Transverse colon (tissue), 4 donors: ENCODE measurements around the gene RTEL1. TPM values are rescaled to one million over a fixed set of nuclear protein-coding genes. Genes with fewer than 3 reads are reported as not detected.

Source experiments
- DNase-seq: peaks from one replicate; pipeline ENCODE4 v3.0.0-alpha.2; 2019
- H3K27ac ChIP-seq, 4 donors: fragments of 200-600 bp; sonication (generic); 2 replicates each; pipeline ENCODE4 v1.5.1; 2016 to 2018; ENCODE audit warnings: inconsistent platforms in 4 of 4
- H3K27me3 ChIP-seq: fragments of 200-600 bp; sonication (generic); 2 replicates; pipeline ENCODE4 v1.5.1; 2017; ENCODE audit warnings: inconsistent platforms
- H3K36me3 ChIP-seq, 4 donors: fragments of 200-600 bp; sonication (generic); 2 replicates each; pipeline ENCODE4 v1.5.1; 2017 to 2019; ENCODE audit warnings: inconsistent platforms in 4 of 4
- H3K4me1 ChIP-seq, 4 donors: fragments of 200-600 bp; sonication (generic); 2 replicates each; pipeline ENCODE4 v1.5.1; 2017 to 2020; ENCODE audit warnings: inconsistent platforms in 4 of 4
- H3K4me3 ChIP-seq, 4 donors: fragments of 200-600 bp; sonication (generic); 1 replicate in 1 of 4; 2 replicates in 3 of 4; pipeline versions ENCODE4 v1.5.1 to v1.6.1; 2017 to 2019; ENCODE audit warnings: inconsistent platforms in 4 of 4
- H3K9me3 ChIP-seq, 2 donors: fragments of 200-600 bp; sonication (generic); 2 replicates each; pipeline ENCODE4 v1.5.1; 2017 to 2019; ENCODE audit warnings: inconsistent platforms in 2 of 2
- EP300 ChIP-seq: sonication (generic); formaldehyde crosslinking; IDR thresholded peaks from one replicate; pipeline ENCODE4 v1.6.1; 2017; ENCODE audit warnings: antibody characterized with exemption, low read depth
- POLR2A ChIP-seq: fragments of 450-650 bp; IDR thresholded peaks from one replicate; pipeline ENCODE4 v1.6.1; 2016; ENCODE audit warnings: antibody characterized with exemption, mild to moderate bottlenecking, moderate library complexity
- POLR2AphosphoS5 ChIP-seq, 3 donors: sonication (generic); formaldehyde crosslinking; IDR thresholded peaks; one replicate each; pipeline ENCODE4 v1.6.1; 2016; ENCODE audit warnings: antibody characterized with exemption in 3 of 3
- WGBS, 2 donors: methylation state at CpG; one replicate each; pipeline ENCODE4 v1.1.5; 2018; ENCODE audit warnings: low coverage in 1 of 2; 5-methylcytosine and 5-hydroxymethylcytosine counted together
- in situ Hi-C, 4 donors: fragments of 200-750 bp; cut with MboI; loops; one replicate each; pipeline versions ENCODE4 v1.15.0 to v1.15.1; 2017; ENCODE audit warnings: low sequenced_read_pairs in 3 of 4, low pct_ligation_motif_present in 1 of 4, low pct_unique_long_range_greater_than_20kb in 1 of 4
- intact Hi-C: fragments of 100-400 bp; cut with DNase I; formaldehyde crosslinking; loops from one replicate; pipeline ENCODE4 v1.15.1; 2023; ENCODE audit warnings: low total_unique reads
- total RNA-seq, 4 donors: library from RNA; depleted of rRNA; stranded (reverse); fragments of >200 nt; gene quantifications; one replicate each; pipeline ENCODE4 v1.1.0, GENCODE V29; 2016
- TF ChIP-seq, protein P1 (sequence below), 5 experiments: fragments of 200-600 bp in 3 of 5; fragments of 450-650 bp in 2 of 5; sonication (generic) in 3 of 5; IDR thresholded peaks; 1 replicate in 2 of 5; 2 replicates in 3 of 5; pipeline ENCODE4 v1.5.1; 2016 to 2017; ENCODE audit warnings: antibody characterized with exemption in 5 of 5, inconsistent platforms in 3 of 5, mild to moderate bottlenecking in 2 of 5, moderate library complexity in 1 of 5

Gene RTEL1
- total RNA-seq, 4 donors from 2014 or later, result 18.8 to 84.9 (median 24.1) TPM

DNA sequence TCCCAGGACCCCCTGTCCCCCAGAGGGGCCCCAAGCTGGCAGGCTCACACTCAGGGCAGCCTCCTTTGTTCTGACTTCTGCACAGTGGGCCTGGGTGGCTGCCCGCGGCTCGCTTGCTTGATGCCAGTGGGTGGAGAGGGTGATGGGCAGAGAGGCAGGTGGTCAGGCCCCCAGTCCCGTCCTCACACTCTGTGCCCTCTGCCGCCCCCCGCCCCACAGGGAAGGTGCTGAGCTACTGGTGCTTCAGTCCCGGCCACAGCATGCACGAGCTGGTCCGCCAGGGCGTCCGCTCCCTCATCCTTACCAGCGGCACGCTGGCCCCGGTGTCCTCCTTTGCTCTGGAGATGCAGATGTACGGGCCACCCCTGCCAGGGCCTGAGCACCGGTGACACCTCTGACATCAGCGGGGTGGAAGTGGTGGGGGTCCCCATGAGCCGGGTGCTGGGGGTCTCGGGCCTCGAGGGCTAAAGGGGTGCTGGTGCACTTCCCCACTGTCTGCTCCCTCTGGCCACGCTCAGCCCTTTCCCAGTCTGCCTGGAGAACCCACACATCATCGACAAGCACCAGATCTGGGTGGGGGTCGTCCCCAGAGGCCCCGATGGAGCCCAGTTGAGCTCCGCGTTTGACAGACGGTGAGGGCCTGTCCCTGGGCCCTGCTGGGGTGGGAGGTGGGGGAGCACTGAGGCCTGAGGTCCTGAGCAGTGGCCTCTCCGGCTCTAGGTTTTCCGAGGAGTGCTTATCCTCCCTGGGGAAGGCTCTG, 29.5 kb downstream of the RTEL1 start:
- in situ Hi-C loops, result no loop called here
- peak overlapping the region; percentile 53 to 80 (median 72) for H3K27ac ChIP-seq
- intact Hi-C loops, result no loop called here

DNA sequence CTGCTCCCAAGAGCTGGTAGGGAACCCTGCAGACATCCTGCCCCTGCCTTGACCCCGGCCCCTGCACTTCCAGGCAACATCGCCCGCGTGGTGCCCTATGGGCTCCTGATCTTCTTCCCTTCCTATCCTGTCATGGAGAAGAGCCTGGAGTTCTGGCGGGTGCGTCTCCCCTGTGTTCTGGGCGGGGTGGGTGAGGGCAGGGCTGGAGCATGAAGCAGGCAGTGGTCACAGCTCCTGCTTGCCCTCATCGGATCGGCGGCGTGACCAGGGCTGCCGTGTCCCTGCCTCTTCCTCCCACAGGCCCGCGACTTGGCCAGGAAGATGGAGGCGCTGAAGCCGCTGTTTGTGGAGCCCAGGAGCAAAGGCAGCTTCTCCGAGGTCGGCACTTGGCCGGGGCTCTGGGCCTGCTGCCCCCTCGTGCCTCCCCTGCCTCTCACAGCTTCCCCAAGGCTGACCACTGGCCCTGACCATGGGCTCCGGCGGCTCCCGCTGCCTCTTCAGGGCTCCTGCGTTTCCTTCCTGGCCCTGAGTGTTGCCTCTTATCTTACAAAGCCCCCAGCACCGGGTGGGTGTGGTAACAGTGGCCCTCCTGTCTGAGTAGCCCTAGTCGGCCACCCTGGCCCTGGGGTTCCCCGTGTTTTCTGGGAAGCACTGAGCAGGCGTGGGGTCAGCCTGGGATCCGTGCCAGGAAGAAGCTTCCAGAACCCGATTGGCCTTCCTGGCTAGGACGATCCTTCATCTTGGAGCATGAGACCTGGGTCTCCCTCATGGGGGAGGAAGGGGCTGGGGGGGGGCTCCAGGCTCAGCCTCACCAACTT, 30.3 kb downstream of the RTEL1 start:
- DNase-seq, result no peak
- Histone ChIP-seq H3K9me3 (no peaks in the 10 kb centered on the region), H3K27me3 (no peaks in the 10 kb centered on the region), H3K27ac (peak overlapping the region in 3 of 4 donors; percentile 67 to 80 (median 78)), H3K36me3 (no peaks in the 10 kb centered on the region), H3K4me1 (peaks cover 24 to 61% (median 53%) of the 10 kb centered on the region in 4 donors), H3K4me3 (no peak overlapping the region)
- in situ Hi-C loops (no loop called here), intact Hi-C loops (no loop called here)
- TF ChIP-seq POLR2AphosphoS5 (IDR thresholded peaks at IDR 0.05), result peak in 1 of 3 donors; percentile 3
- no peak for TF ChIP-seq POLR2A
- WGBS, 2 donors, result 90% methylated on average over 20 of the region's 31 CpGs; no CpG with 5 or more reads in 1 of the 2 donors

More for the DNA sequence above, 29.5 kb downstream of the RTEL1 start:
- no peak for TF ChIP-seq EP300
- TF ChIP-seq POLR2A, result no peak
- TF ChIP-seq POLR2AphosphoS5 (IDR thresholded peaks at IDR 0.05), result no peak
- TF ChIP-seq, protein P1, sequence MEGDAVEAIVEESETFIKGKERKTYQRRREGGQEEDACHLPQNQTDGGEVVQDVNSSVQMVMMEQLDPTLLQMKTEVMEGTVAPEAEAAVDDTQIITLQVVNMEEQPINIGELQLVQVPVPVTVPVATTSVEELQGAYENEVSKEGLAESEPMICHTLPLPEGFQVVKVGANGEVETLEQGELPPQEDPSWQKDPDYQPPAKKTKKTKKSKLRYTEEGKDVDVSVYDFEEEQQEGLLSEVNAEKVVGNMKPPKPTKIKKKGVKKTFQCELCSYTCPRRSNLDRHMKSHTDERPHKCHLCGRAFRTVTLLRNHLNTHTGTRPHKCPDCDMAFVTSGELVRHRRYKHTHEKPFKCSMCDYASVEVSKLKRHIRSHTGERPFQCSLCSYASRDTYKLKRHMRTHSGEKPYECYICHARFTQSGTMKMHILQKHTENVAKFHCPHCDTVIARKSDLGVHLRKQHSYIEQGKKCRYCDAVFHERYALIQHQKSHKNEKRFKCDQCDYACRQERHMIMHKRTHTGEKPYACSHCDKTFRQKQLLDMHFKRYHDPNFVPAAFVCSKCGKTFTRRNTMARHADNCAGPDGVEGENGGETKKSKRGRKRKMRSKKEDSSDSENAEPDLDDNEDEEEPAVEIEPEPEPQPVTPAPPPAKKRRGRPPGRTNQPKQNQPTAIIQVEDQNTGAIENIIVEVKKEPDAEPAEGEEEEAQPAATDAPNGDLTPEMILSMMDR (IDR thresholded peaks at IDR 0.05), result no peak
- no peaks in the 10 kb centered on the region for H3K36me3 ChIP-seq
- DNase-seq, result no peak
- no peak overlapping the region for H3K4me3 ChIP-seq
- no peaks in the 10 kb centered on the region for H3K27me3 ChIP-seq
- no peaks in the 10 kb centered on the region for H3K9me3 ChIP-seq
- 91% methylated on average over 24 of the region's 29 CpGs; no CpG with 5 or more reads in 1 of the 2 donors for WGBS, 2 donors
- H3K4me1 ChIP-seq, result peaks cover 24 to 64% (median 56%) of the 10 kb centered on the region in 4 donors

GRCh38 chr20:63689046-63690002, 31.2 kb downstream of the RTEL1 start:
- intact Hi-C loops (no loop called here), in situ Hi-C loops (no loop called here)
- TF ChIP-seq POLR2AphosphoS5 (IDR thresholded peaks at IDR 0.05) (no peak), EP300 (no peak), POLR2A (no peak)
- TF ChIP-seq, protein P1 (IDR thresholded peaks at IDR 0.05), result no peak
- no peak for DNase-seq
- 77% methylated on average over 27 of the region's 44 CpGs; no CpG with 5 or more reads in 1 of the 2 donors for WGBS, 2 donors
- Histone ChIP-seq H3K4me1 (peaks cover 24 to 61% (median 53%) of the 10 kb centered on the region in 4 donors), H3K36me3 (no peaks in the 10 kb centered on the region), H3K27ac (peak overlapping the region in 2 of 4 donors; percentile 78 to 80), H3K27me3 (no peaks in the 10 kb centered on the region), H3K9me3 (no peaks in the 10 kb centered on the region), H3K4me3 (no peak overlapping the region)

DNA sequence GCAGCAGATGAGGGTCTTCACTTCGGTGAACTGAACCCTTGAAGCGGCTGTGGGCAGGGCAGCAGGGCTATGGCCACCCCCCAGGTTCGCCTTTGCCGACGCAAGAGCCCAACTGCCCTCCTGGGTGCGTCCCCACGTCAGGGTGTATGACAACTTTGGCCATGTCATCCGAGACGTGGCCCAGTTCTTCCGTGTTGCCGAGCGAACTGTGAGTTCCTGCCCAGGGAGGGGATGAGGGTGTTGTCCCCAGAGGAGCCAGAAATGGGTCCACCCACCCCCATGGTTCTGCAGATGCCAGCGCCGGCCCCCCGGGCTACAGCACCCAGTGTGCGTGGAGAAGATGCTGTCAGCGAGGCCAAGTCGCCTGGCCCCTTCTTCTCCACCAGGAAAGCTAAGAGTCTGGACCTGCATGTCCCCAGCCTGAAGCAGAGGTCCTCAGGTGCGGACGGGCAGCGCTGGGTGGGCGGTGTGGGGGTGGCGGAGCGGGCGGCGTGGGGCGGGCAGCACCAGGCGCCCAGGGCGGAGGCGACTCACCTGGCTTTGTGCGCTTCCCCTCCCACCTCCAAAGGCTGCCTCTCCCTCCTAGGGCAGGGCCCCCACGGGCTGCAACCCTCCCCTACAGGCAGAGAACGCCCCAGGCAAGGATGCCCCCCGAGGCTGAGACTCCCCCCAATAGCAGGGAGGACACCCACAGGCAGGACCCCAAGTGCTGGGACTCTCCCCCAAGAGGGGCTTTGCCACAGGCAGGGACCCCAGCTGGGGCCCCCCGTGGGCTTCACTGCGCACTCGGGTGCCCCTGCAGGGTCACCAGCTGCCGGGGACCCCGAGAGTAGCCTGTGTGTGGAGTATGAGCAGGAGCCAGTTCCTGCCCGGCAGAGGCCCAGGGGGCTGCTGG, 32.1 kb downstream of the RTEL1 start:
- no peak for DNase-seq
- peak overlapping the region in 1 of 4 donors; percentile 19 for H3K27ac ChIP-seq

More for the DNA sequence above, 32.1 kb downstream of the RTEL1 start:
- in situ Hi-C loops, result no loop called here
- Histone ChIP-seq H3K9me3 (no peaks in the 10 kb centered on the region), H3K4me1 (peaks cover 24 to 61% (median 53%) of the 10 kb centered on the region in 4 donors), H3K36me3 (no peaks in the 10 kb centered on the region), H3K4me3 (no peak overlapping the region), H3K27me3 (no peaks in the 10 kb centered on the region)
- 65% methylated on average over 31 of the region's 40 CpGs; no CpG with 5 or more reads in 1 of the 2 donors for WGBS, 2 donors
- TF ChIP-seq, protein P1 (IDR thresholded peaks at IDR 0.05), result no peak
- TF ChIP-seq POLR2AphosphoS5 (IDR thresholded peaks at IDR 0.05) (no peak), EP300 (no peak), POLR2A (no peak)
- intact Hi-C loops, result no loop called here
